ENCODE results near the gene NSG1.

Gene NSG1

GRCh38 chr4:4374388-4375098 lies 12.4 kb upstream of the NSG1 start:
- no peak for DNase-seq

- DNase-seq, result no peak
Measured at GRCh38 chr4:4376074-4376473, 10.8 kb upstream of the NSG1 start.

GRCh38 chr4:4377191-4377590 lies 9.7 kb upstream of the NSG1 start:
- no peak for DNase-seq

GRCh38 chr4:4377732-4378460 lies 9.0 kb upstream of the NSG1 start:
- DNase-seq, result no peak

DNA sequence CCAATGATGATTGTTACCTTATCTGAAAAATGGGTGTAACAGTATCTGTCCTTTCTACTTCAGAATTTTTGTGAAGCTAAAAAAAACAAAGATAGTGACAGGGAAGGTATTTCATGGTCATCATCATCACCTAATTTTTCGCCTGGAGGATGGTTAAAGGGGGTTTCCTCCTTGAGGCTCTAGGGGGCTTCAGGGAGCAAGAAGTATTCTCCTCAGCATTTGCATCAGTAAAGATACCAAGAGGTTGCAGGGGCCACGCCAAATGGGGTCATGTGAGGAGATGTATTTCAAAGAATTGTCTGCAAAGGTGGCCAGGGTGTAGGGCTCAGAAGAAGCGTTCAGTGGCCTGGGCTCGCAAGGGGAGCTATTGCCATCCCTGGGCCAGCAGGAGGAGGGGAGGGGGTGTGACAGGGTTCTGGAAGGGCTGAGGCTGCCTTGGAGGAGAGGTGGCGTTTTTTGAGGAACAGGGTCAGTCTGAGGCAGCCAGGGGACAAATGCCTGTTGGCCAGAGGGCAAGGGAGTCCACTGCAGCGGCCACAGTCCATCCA lies 7.3 kb upstream of the NSG1 start:
- no peak for DNase-seq

DNA sequence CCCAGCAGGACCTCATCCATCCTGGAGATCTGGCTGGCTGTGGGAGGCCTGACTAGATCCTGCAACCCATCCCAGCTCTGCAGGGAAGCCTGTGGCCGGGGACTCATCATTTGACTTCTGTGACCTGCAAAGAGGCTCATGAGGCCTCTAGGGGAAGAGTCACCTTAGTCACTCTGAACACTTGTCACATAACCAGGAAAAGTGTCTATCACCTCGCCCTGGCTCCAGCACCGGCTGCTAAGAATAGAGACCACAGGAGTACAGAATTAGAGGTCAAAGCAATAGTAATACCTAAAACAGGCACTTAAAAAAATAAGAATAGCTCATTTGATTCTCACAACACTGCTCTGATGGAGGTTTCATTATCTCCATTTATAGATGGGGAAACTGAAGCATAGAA lies 3.8 kb upstream of the NSG1 start:
- DNase-seq, result no peak

- DNase-seq, result no peak
Measured at GRCh38 chr4:4384837-4385236, 2.1 kb upstream of the NSG1 start.

DNA sequence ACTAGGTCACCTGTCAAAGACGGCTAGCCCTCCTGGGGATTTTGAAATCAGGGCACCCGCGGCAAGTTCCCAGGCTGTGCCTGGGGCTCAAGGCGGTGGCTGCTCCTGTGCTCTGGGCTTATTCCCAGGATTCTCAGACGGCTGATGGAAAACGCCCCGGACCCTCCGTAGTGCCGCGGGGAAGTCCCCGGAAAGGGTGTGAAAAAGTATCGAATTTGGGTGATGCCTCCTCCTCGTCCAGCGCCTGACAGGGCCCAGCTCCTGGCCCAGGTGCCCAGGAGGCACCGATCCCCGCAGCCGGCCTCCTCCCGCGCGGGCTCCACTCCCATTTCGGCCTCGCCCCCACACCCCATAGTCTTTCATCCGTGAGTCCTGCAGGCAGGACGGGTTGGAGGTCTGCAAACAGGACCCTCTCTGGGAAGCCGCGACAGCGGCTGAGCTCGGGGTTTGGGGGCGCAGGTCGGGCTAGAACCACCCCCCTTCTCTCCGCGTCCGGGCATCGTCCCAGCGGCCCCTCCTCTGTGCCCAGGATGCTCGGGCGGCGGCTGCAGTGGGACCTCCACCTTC lies 1.1 kb upstream of the NSG1 start:
- no peak for DNase-seq

DNA sequence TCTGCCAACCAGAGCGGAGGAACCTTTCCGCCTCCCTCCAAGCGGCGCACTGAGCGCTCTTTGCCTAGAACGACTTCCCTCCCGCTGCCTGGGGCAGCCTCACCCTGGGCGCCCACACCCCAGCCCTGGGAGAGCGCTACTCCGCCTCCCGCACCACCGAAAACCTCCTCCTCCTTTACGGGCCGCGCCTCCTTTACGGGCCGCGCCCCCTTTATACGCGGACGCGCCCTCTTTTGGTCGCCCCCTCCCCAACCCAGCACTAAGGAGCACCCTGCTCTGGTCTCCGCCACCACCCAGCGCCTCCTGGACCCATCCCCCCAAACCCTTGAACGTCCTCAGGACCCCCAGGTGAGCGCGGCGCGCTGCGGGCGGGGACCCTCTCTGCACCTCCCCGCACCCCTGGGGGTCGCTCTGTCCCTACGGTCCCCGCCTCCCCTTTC lies 586 bp upstream of the NSG1 start:
- peak; percentile 15 for DNase-seq

GRCh38 chr4:4387531-4388310 lies 819 bp downstream of the NSG1 start:
- DNase-seq, result no peak

GRCh38 chr4:4388311-4388790 lies 1.4 kb downstream of the NSG1 start:
- DNase-seq, result no peak

DNA sequence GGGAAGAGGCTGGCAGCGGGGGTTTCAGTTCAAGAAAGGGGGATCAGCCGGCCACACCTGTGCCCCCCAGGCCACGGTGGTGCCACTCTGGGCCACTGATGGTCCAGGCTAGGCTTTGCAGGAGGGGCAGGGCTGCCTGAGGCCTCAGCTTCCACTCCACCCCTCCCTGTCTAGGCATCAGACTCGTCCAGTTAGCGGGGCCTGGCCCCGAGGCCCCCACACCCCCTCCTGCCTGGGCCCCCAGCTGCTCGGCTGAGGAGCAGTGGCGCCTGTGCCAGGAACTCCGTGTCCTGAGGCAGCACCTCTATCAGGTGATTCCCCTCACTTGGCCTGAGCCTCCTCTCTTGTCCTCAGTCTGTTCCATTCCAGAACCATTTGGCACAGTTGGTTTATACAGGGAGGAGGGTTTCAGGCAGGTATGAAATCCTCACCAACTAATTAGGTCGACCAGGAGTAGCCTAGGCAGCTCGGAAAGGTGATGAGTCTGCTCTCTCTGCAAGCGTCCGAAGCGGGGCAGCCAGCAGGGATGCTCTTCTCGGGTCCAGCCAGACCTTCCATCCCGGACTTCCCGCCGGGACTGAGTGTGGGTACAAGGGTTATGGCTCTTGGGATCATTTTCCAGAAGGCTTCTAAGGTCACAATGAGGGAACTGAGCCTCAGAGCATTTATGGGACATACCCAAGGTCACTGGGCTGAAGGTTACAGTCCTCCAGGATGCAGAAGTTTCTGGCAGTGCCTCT lies 2.1 kb downstream of the NSG1 start:
- DNase-seq, result no peak

DNA sequence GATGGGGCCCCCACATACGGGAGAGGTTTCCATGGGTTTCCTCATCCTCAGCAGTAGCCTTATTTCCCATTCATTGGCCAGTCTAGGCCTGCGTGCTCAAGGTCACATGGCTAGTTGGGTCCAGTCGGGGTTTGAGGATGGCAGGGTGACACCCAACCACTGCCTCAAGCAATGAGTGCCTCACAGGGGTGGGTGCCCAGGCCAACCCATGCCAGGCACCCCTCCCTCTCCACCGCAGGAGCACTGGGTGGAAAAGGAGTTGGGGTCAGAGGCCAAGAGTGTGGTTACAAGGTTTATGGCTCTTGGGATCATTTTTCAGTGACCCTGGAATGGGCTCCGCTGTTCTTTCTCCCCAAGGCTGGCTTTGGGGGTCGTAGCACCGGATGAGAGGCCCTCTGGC lies 3.1 kb downstream of the NSG1 start:
- no peak for DNase-seq

GRCh38 chr4:4390515-4391240 lies 3.8 kb downstream of the NSG1 start:
- no peak for DNase-seq

DNA sequence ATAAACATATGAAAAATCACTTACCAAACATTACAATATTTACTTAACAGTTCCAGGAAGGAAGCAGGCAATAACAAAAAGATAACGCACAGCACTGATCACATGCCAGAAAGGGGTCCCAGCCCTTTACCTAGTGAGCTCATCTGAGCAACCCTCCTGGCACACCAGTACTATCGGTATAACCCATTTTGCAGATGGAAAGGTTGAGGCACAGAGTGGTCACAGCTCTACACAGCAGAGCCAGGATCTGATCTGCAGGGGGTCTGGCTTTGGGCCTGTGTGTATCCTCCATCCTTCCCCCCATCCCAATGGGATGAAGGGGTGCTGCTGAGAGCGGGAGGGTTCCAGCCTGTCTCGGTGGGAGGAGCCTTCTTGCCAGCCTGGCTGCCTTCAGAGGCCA lies 5.0 kb downstream of the NSG1 start:
- DNase-seq, result no peak

- DNase-seq, result no peak
Measured at GRCh38 chr4:4392501-4393183, 5.7 kb downstream of the NSG1 start.

DNA sequence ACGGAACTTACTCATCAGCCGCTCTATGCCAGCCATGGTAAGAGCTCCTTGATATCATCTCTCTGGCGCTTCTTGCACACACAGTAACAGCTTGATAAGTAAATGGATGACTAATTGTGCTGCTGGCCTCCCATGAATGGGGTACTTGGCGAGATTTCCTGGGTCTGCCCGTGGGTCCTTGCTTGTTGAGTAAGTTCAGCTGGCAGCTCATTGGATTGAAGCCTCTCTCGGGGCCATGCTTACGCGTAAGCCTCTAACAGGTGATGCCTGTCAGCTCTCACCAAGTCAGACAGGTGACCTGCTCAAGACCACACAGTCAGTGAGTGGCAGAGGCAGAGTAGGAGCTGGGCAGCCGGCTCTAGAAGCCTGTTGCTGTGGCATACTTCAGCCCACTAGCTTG lies 7.7 kb downstream of the NSG1 start:
- DNase-seq, result no peak

DNA sequence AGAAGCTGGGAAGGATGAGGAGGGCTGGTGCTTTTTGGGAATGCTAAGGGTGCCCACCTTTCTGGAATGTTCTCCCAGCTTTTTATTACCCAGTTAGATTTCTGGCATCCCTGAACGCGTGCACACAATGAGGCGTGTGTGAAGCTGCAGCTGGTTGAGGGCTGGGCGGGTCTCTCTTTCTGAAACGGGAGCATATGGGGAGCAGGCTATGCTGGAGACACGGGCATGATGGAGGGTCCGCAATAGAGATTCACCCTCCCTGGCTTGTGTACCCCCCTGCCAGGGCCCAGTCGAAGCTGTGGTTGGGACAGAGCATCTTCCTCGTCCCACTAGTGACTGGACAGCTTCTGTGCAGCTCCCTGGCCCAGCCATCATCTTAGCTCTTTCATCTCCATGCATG lies 8.5 kb downstream of the NSG1 start:
- no peak for DNase-seq

- no peak for DNase-seq
Measured at GRCh38 chr4:4395849-4396627, 9.1 kb downstream of the NSG1 start.

Data from stimulated activated CD4-positive, alpha-beta T cell treated with anti-CD3 and anti-CD28 coated beads, Interleukin-12 subunit alpha, Interleukin-12 subunit beta, amount 100 ng/mL, for 4 hours (primary cell).